ENCODE results near the gene SEMA3A.

SEMA3A gene

GRCh38 chr7:83913174-83913573 is 281.4 kb downstream of the SEMA3A start:
- DNase-seq: no peak

DNA sequence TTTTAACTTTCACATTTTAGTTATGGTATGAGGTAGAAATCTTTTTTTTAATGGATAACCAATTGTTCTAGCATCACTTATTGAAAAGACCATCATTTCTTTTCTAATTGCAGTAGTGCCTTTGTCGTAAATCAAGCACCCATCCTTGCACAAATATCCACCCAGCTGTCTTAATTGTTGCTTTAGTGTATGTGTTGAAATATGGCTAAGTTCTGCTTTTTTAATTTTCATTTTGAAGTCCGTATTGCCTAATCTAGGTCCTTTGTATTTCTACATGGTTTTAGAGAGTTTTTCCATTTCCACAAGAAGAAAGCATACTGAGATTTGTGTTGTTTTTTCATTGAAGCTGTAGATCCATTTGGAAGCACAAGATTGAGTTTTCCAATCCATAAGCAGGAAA is 286.1 kb downstream of the SEMA3A start:
- no peak for DNase-seq
